ENCODE measurements around the gene PRR20G.

PRR20G gene

GRCh38 chr3:127273206-127273605 is 14.6 kb downstream of the PRR20G start:
- no peaks in the 10 kb centered on the region for H3K27me3 ChIP-seq
- no peak overlapping the region for H3K4me3 ChIP-seq (ENCODE audit: low read depth in 1 of 2, low read length in 1 of 2)
- H3K9me3 ChIP-seq: no peaks in the 10 kb centered on the region
- no peak for TF ChIP-seq CTCF (IDR thresholded peaks at IDR 0.05)
- H3K27ac ChIP-seq: no peak overlapping the region
- H3K4me1 ChIP-seq (ENCODE audit: control insufficient read depth in 1 of 2, insufficient read depth in 1 of 2, low read depth in 1 of 2, low read length in 1 of 2): no peaks in the 10 kb centered on the region
- H3K36me3 ChIP-seq: no peaks in the 10 kb centered on the region

- H3K4me3 ChIP-seq (ENCODE audit: low read depth in 1 of 2, low read length in 1 of 2): no peak overlapping the region
- H3K27ac ChIP-seq: no peak overlapping the region
- H3K9me3 ChIP-seq: no peaks in the 10 kb centered on the region
- H3K27me3 ChIP-seq: no peaks in the 10 kb centered on the region
- H3K4me1 ChIP-seq (ENCODE audit: control insufficient read depth in 1 of 2, insufficient read depth in 1 of 2, low read depth in 1 of 2, low read length in 1 of 2): no peaks in the 10 kb centered on the region
- H3K36me3 ChIP-seq: no peaks in the 10 kb centered on the region
- no peak for TF ChIP-seq CTCF (IDR thresholded peaks at IDR 0.05)
Measured at GRCh38 chr3:127266186-127266585, 21.7 kb downstream of the PRR20G start.

GRCh38 chr3:127265581-127265981 is 22.3 kb downstream of the PRR20G start:
- no peak for TF ChIP-seq CTCF (IDR thresholded peaks at IDR 0.05)
- H3K36me3 ChIP-seq: no peaks in the 10 kb centered on the region
- no peaks in the 10 kb centered on the region for H3K4me1 ChIP-seq (ENCODE audit: control insufficient read depth in 1 of 2, insufficient read depth in 1 of 2, low read depth in 1 of 2, low read length in 1 of 2)
- no peaks in the 10 kb centered on the region for H3K9me3 ChIP-seq
- no peaks in the 10 kb centered on the region for H3K27me3 ChIP-seq
- H3K27ac ChIP-seq: no peak overlapping the region
- H3K4me3 ChIP-seq (ENCODE audit: low read depth in 1 of 2, low read length in 1 of 2): no peak overlapping the region

- H3K4me1 ChIP-seq (ENCODE audit: control insufficient read depth in 1 of 2, insufficient read depth in 1 of 2, low read depth in 1 of 2, low read length in 1 of 2): no peaks in the 10 kb centered on the region
- TF ChIP-seq CTCF (IDR thresholded peaks at IDR 0.05): no peak
- no peaks in the 10 kb centered on the region for H3K36me3 ChIP-seq
- no peak overlapping the region for H3K27ac ChIP-seq
- H3K4me3 ChIP-seq (ENCODE audit: low read depth in 1 of 2, low read length in 1 of 2): no peak overlapping the region
- no peaks in the 10 kb centered on the region for H3K27me3 ChIP-seq
- H3K9me3 ChIP-seq: no peaks in the 10 kb centered on the region
Measured at GRCh38 chr3:127264794-127265514, 22.9 kb downstream of the PRR20G start.

GRCh38 chr3:127264292-127264691 is 23.6 kb downstream of the PRR20G start:
- Histone ChIP-seq H3K4me1 (ENCODE audit: control insufficient read depth in 1 of 2, insufficient read depth in 1 of 2, low read depth in 1 of 2, low read length in 1 of 2) (no peaks in the 10 kb centered on the region), H3K9me3 (no peaks in the 10 kb centered on the region), H3K27me3 (no peaks in the 10 kb centered on the region), H3K4me3 (ENCODE audit: low read depth in 1 of 2, low read length in 1 of 2) (no peak overlapping the region), H3K27ac (no peak overlapping the region), H3K36me3 (no peaks in the 10 kb centered on the region)
- TF ChIP-seq CTCF (IDR thresholded peaks at IDR 0.05): no peak

All from neutrophil (primary cell).